Jurkat, Clone E6-1 (cell line): ENCODE measurements around the gene SPCS2.

Source experiments
- DNase-seq: peaks from one replicate; pipeline ENCODE4 v3.0.0-alpha.2; 2011; ENCODE audit warnings: low read depth, low spot score
- H3K4me3 ChIP-seq: 2 replicates; pipeline ENCODE4 v1.5.1; 2011; ENCODE audit warnings: mild to moderate bottlenecking, low read length, control low read depth, moderate library complexity

The SPCS2 gene

GRCh38 chr11:75025561-75025960 is 76.5 kb downstream of the SPCS2 start:
- no peak overlapping the region for H3K4me3 ChIP-seq
- no peak for DNase-seq

- no peak overlapping the region for H3K4me3 ChIP-seq
- DNase-seq: no peak
These were observed 79.3 kb downstream of the SPCS2 start for GRCh38 chr11:75028321-75028720.
